Measurements from ENCODE around the gene SALL2. TPM values are rescaled to one million over a fixed set of nuclear protein-coding genes. Genes with fewer than 3 reads are reported as not detected.
A peak's percentile ranks its signal among the peaks of the same experiment; 100 is the strongest.

Gene SALL2
- total RNA-seq, 1 experiment from 2014 or later = 157 TPM

- Histone ChIP-seq H3K4me1 (ENCODE audit: insufficient read depth, low read length, poor library complexity, severe bottlenecking) (peaks cover 53% of the 10 kb centered on the region), H3K36me3 (ENCODE audit: insufficient read depth, low read length, poor library complexity, severe bottlenecking) (peaks cover 3% of the 10 kb centered on the region), H3K27ac (ENCODE audit: low read depth, low read length, poor library complexity, severe bottlenecking) (peak overlapping the region; percentile 99), H3K9me3 (ENCODE audit: low read depth, low read length, poor library complexity, severe bottlenecking) (no peaks in the 10 kb centered on the region), H3K4me3 (ENCODE audit: low read depth, low read length, poor library complexity, severe bottlenecking) (peak overlapping the region; percentile 85), H3K27me3 (replicated peaks; ENCODE audit: insufficient read depth, low read depth, low read length, poor library complexity) (no peaks in the 10 kb centered on the region)
- CTCF ChIA-PET = interaction anchor here (0.6 kb wide), 1 partner anchor 25 kb away, joined by 9 read pairs; no protein-coding TSS in a partner anchor
- TF ChIP-seq EZH2 (IDR thresholded peaks at IDR 0.05; ENCODE audit: borderline replicate concordance, low read depth, low read length, poor library complexity, severe bottlenecking) = no peak
- TF ChIP-seq CTCF (conservative IDR thresholded peaks at IDR 0.05; ENCODE audit: low read depth, low read length) = no peak
- POLR2A ChIA-PET (ENCODE audit: low non-redundant PET) = interaction anchor here (1.0 kb wide), 1 partner anchor 124 kb away, joined by 22 read pairs; no protein-coding TSS in a partner anchor
- intact Hi-C loops (cut with micrococcal nuclease; ENCODE audit: unreplicated experiment) = loop anchor here (5.0 to 10.0 kb wide), 2 partner anchors 189 to 268 kb away; partner anchors contain the start of gene HNRNPC
- no TSS peak for BruUV-seq (replicated peaks)
- peak; percentile 79 for DNase-seq (ENCODE audit: low spot score)
Observed at GRCh38 chr14:21533294-21533693, 7.1 kb upstream of the SALL2 start.

GRCh38 chr14:21529515-21529914, 3.4 kb upstream of the SALL2 start:
- no peak for DNase-seq (ENCODE audit: low spot score)
- TF ChIP-seq CTCF (conservative IDR thresholded peaks at IDR 0.05; ENCODE audit: low read depth, low read length) (no peak), EZH2 (IDR thresholded peaks at IDR 0.05; ENCODE audit: borderline replicate concordance, low read depth, low read length, poor library complexity, severe bottlenecking) (no peak)
- H3K27ac ChIP-seq (ENCODE audit: low read depth, low read length, poor library complexity, severe bottlenecking) = peak overlapping the region; percentile 85
- CTCF ChIA-PET = interaction anchor here (0.6 kb wide), 1 partner anchor 28 kb away, joined by 3 read pairs; no protein-coding TSS in a partner anchor
- no TSS peak for BruUV-seq (replicated peaks)
- POLR2A ChIA-PET (ENCODE audit: low non-redundant PET) = no interaction called here
- no peak overlapping the region for H3K4me3 ChIP-seq (ENCODE audit: low read depth, low read length, poor library complexity, severe bottlenecking)
- no peaks in the 10 kb centered on the region for H3K9me3 ChIP-seq (ENCODE audit: low read depth, low read length, poor library complexity, severe bottlenecking)
- H3K27me3 ChIP-seq (replicated peaks; ENCODE audit: insufficient read depth, low read depth, low read length, poor library complexity) = no peaks in the 10 kb centered on the region
- intact Hi-C loops (cut with micrococcal nuclease; ENCODE audit: unreplicated experiment) = no loop called here
- H3K4me1 ChIP-seq (ENCODE audit: insufficient read depth, low read length, poor library complexity, severe bottlenecking) = peaks cover 68% of the 10 kb centered on the region
- peaks cover 14% of the 10 kb centered on the region for H3K36me3 ChIP-seq (ENCODE audit: insufficient read depth, low read length, poor library complexity, severe bottlenecking)

GRCh38 chr14:21528381-21529348, 2.5 kb upstream of the SALL2 start:
- Histone ChIP-seq H3K4me3 (ENCODE audit: low read depth, low read length, poor library complexity, severe bottlenecking) (no peak overlapping the region), H3K27ac (ENCODE audit: low read depth, low read length, poor library complexity, severe bottlenecking) (peak overlapping the region; percentile 85), H3K36me3 (ENCODE audit: insufficient read depth, low read length, poor library complexity, severe bottlenecking) (peaks cover 22% of the 10 kb centered on the region), H3K4me1 (ENCODE audit: insufficient read depth, low read length, poor library complexity, severe bottlenecking) (peaks cover 69% of the 10 kb centered on the region), H3K9me3 (ENCODE audit: low read depth, low read length, poor library complexity, severe bottlenecking) (no peaks in the 10 kb centered on the region), H3K27me3 (replicated peaks; ENCODE audit: insufficient read depth, low read depth, low read length, poor library complexity) (no peaks in the 10 kb centered on the region)
- DNase-seq (ENCODE audit: low spot score) = no peak
- TF ChIP-seq EZH2 (IDR thresholded peaks at IDR 0.05; ENCODE audit: borderline replicate concordance, low read depth, low read length, poor library complexity, severe bottlenecking) (no peak), CTCF (conservative IDR thresholded peaks at IDR 0.05; ENCODE audit: low read depth, low read length) (no peak)
- intact Hi-C loops (cut with micrococcal nuclease; ENCODE audit: unreplicated experiment) = no loop called here
- no TSS peak for BruUV-seq (replicated peaks)
- ChIA-PET CTCF (interaction anchor here (0.6 kb wide), 1 partner anchor 343 kb away, joined by 6 read pairs; no protein-coding TSS in a partner anchor), POLR2A (ENCODE audit: low non-redundant PET) (no interaction called here)
